IMR-90 (cell line): Measurements from ENCODE around the gene DOLPP1. TPM values are rescaled to one million over a fixed set of nuclear protein-coding genes. Genes with fewer than 3 reads are reported as not detected.

Source experiments
- ATAC-seq: fragments of 200-7000 bp; cut with Tn5 transposase; 2 replicates; pipeline ENCODE4 v1.9.1; 2020; ENCODE audit warnings: low read depth, mild to moderate bottlenecking, moderate library complexity
- BruUV-seq: library from RNA; stranded (reverse); fragments of 400-500 nt; replicated peaks from 2 replicates; lab custom pipeline; 2021; lab: Mats Ljungman, UMichigan
- CTCF ChIA-PET: fragments of 300-600 bp; formaldehyde crosslinking; extraction: SDS; loops from one replicate; lab custom pipeline; 2021; ENCODE audit warnings: antibody characterized with exemption; lab: Yijun Ruan, JAX
- POLR2A ChIA-PET: fragments of 300-600 bp; sonication (Branson Sonifier 250); formaldehyde crosslinking; loops from one replicate; lab custom pipeline; 2022; ENCODE audit warnings: antibody characterized with exemption; ENCODE audit not compliant: unreplicated experiment; lab: Charles Lee
- DNase-seq: peaks from one replicate; pipeline ENCODE4 v3.0.0; 2013
- H2AFZ ChIP-seq: replicated peaks from 2 replicates; pipeline ENCODE3; 2013; ENCODE audit warnings: low read length, mild to moderate bottlenecking; ENCODE audit not compliant: poor library complexity
- H2AK5ac ChIP-seq: 2 replicates; pipeline ENCODE4 v1.6.1; 2013; ENCODE audit warnings: low read depth, low read length, inconsistent platforms
- H2AK9ac ChIP-seq: replicated peaks from 2 replicates; pipeline ENCODE3; 2013; ENCODE audit warnings: mild to moderate bottlenecking, low read depth, low read length, moderate library complexity; ENCODE audit not compliant: poor library complexity
- H2BK120ac ChIP-seq: 2 replicates; pipeline ENCODE4 v1.6.1; 2013; ENCODE audit warnings: low read depth, low read length, inconsistent platforms
- H2BK15ac ChIP-seq: 3 replicates; pipeline ENCODE4 v1.6.1; 2013; ENCODE audit warnings: low read depth, low read length, inconsistent platforms
- H2BK20ac ChIP-seq: 2 replicates; pipeline ENCODE4 v1.6.1; 2013; ENCODE audit warnings: low read depth, mild to moderate bottlenecking, inconsistent platforms, low read length, moderate library complexity
- H2BK5ac ChIP-seq: 2 replicates; pipeline ENCODE4 v1.6.1; 2013; ENCODE audit warnings: mild to moderate bottlenecking, low read depth, low read length, inconsistent platforms; ENCODE audit not compliant: poor library complexity, severe bottlenecking
- H3K14ac ChIP-seq: replicated peaks from 2 replicates; pipeline ENCODE4 v1.6.1; 2013; ENCODE audit warnings: low read depth, low read length, inconsistent platforms
- H3K18ac ChIP-seq: 2 replicates; pipeline ENCODE4 v1.6.1; 2013; ENCODE audit warnings: low read depth, low read length, control low read depth
- H3K23ac ChIP-seq: 2 replicates; pipeline ENCODE4 v1.6.1; 2013; ENCODE audit warnings: low read depth, low read length, inconsistent platforms
- H3K27ac ChIP-seq: 2 replicates; pipeline ENCODE4 v1.5.1; 2013; ENCODE audit warnings: mild to moderate bottlenecking, control low read depth, low read length; ENCODE audit not compliant: insufficient read depth
- H3K27me3 ChIP-seq: 2 replicates; pipeline ENCODE4 v1.6.1; 2013; ENCODE audit warnings: low read length; ENCODE audit not compliant: control insufficient read depth, insufficient read depth
- H3K36me3 ChIP-seq: 2 replicates; pipeline ENCODE4 v1.6.1; 2013; ENCODE audit warnings: low read length, mixed read lengths; ENCODE audit not compliant: control insufficient read depth, insufficient read depth
- H3K4ac ChIP-seq: 2 replicates; pipeline ENCODE4 v1.6.1; 2013; ENCODE audit warnings: low read depth, low read length, inconsistent platforms
- H3K4me1 ChIP-seq: 2 replicates; pipeline ENCODE4 v1.6.1; 2013; ENCODE audit warnings: low read length, mixed read lengths; ENCODE audit not compliant: control insufficient read depth, insufficient read depth
- H3K4me2 ChIP-seq: 2 replicates; pipeline ENCODE4 v1.6.1; 2013; ENCODE audit warnings: low read depth, mild to moderate bottlenecking, control low read depth, low read length, moderate library complexity
- H3K4me3 ChIP-seq: 2 replicates; pipeline ENCODE4 v1.5.1; 2013; ENCODE audit warnings: low read depth, mild to moderate bottlenecking, control low read depth, low read length, moderate library complexity; ENCODE audit not compliant: insufficient read depth
- H3K56ac ChIP-seq: 2 replicates; pipeline ENCODE4 v1.6.1; 2013; ENCODE audit warnings: low read length, inconsistent platforms; ENCODE audit not compliant: insufficient read depth; ENCODE audit errors: extremely low read depth
- H3K79me1 ChIP-seq, 2 experiments: 2 replicates each; pipeline ENCODE4 v1.6.1; 2013; ENCODE audit warnings: low read length in 2 of 2, inconsistent platforms in 1 of 2, low read depth in 1 of 2
- H3K9ac ChIP-seq: 2 replicates; pipeline ENCODE4 v1.6.1; 2013; ENCODE audit warnings: low read depth, low read length, control low read depth
- H3K9me1 ChIP-seq: 2 replicates; pipeline ENCODE4 v1.6.1; 2013; ENCODE audit warnings: low read length, inconsistent platforms; ENCODE audit not compliant: insufficient read depth
- H3K9me3 ChIP-seq: 2 replicates; pipeline ENCODE4 v1.6.1; 2013; ENCODE audit warnings: low read length; ENCODE audit not compliant: control insufficient read depth, insufficient read depth
- H4K20me1 ChIP-seq: 2 replicates; pipeline ENCODE4 v1.6.1; 2013; ENCODE audit warnings: low read length, inconsistent platforms; ENCODE audit not compliant: insufficient read depth
- H4K5ac ChIP-seq: 2 replicates; pipeline ENCODE4 v1.6.1; 2013; ENCODE audit warnings: mild to moderate bottlenecking, low read depth, low read length, control low read depth
- H4K8ac ChIP-seq, 2 experiments: 2 replicates each; pipeline ENCODE4 v1.6.1; 2013; ENCODE audit warnings: low read depth in 2 of 2, low read length in 2 of 2, control low read depth in 1 of 2, inconsistent platforms in 1 of 2
- H4K91ac ChIP-seq: 2 replicates; pipeline ENCODE4 v1.6.1; 2013; ENCODE audit warnings: low read depth, low read length, inconsistent platforms; ENCODE audit not compliant: insufficient read depth
- BHLHE40 ChIP-seq: fragments of 150-350 bp; IDR thresholded peaks from 2 replicates; pipeline ENCODE4 v1.6.1; 2016; ENCODE audit warnings: mild to moderate bottlenecking, low read depth, low read length
- CEBPB ChIP-seq: IDR thresholded peaks from 2 replicates; pipeline ENCODE4 v1.6.1; 2012; ENCODE audit warnings: low read depth, low read length, improper control_type of control experiment
- CTCF ChIP-seq: conservative IDR thresholded peaks from 2 replicates; pipeline ENCODE4 v1.5.1; 2012; ENCODE audit warnings: mild to moderate bottlenecking, low read depth, low read length, improper control_type of control experiment
- MAZ ChIP-seq: IDR thresholded peaks from 2 replicates; pipeline ENCODE4 v1.6.1; 2012; ENCODE audit warnings: low read depth, mild to moderate bottlenecking, low read length, improper control_type of control experiment, moderate library complexity, borderline replicate concordance
- POLR2A ChIP-seq: IDR thresholded peaks from 2 replicates; pipeline ENCODE4 v1.6.1; 2012; ENCODE audit warnings: mild to moderate bottlenecking, low read depth, low read length
- WGBS, 2 experiments: methylation state at CpG; one replicate each; pipeline versions ENCODE4 v1.1.5 to v1.1.7; 2013; ENCODE audit warnings: missing lambda C conversion rate in 2 of 2; ENCODE audit not compliant: insufficient read length in 1 of 2; ENCODE audit errors: extremely low coverage in 2 of 2; 5-methylcytosine and 5-hydroxymethylcytosine counted together
- dilution Hi-C: fragments of 300-500 bp; cut with HindIII; formaldehyde crosslinking; loops from one replicate; pipeline ENCODE4 v1.14.3; 2018; ENCODE audit warnings: low sequenced_read_pairs; ENCODE audit not compliant: unreplicated experiment
- in situ Hi-C: fragments of 300-500 bp; cut with MboI; formaldehyde crosslinking; loops from 3 replicates; pipeline ENCODE4 v1.14.3; 2019; ENCODE audit warnings: low sequenced_read_pairs, inconsistent platforms, mixed read lengths
- intact Hi-C: fragments of 100-400 bp; cut with micrococcal nuclease; formaldehyde crosslinking; loops from 2 replicates; pipeline ENCODE4 v1.10.0; 2022
- polyA plus RNA-seq, 3 experiments: library from polyadenylated mRNA; depleted of rRNA; stranded (reverse); fragments of >200 nt; gene quantifications; 2 replicates each; pipeline ENCODE4 v1.2.3, GENCODE V29; 2012; ENCODE audit warnings: low replicate concordance in 1 of 3
- total RNA-seq: library from RNA; depleted of rRNA; stranded (reverse); fragments of >200 nt; gene quantifications from 2 replicates; pipeline ENCODE4 v1.2.3, GENCODE V29; 2012

Gene DOLPP1
- total and polyA plus RNA-seq, 2 of the 4 experiments (the other 2 are of a cell fraction) = 7.0 to 16.5 TPM

GRCh38 chr9:129037767-129038098 is 43.2 kb upstream of the DOLPP1 start:
- no peak overlapping the region for H4K91ac ChIP-seq
- CTCF ChIA-PET = interaction anchor here (0.8 kb wide), 1 partner anchor 10 kb away, joined by 3 read pairs; the partner anchor contains the start of gene SH3GLB2

More at GRCh38 chr9:129037767-129038098, 43.2 kb upstream of the DOLPP1 start:
- Histone ChIP-seq H3K27me3 (no peaks in the 10 kb centered on the region), H2AK9ac (peak overlapping the region; percentile 71), H2BK20ac (no peak overlapping the region), H3K9me1 (0 out of 2 replicates have a peak, but pooled peaks cover 10% of the 10 kb centered on the region), H4K5ac (no peak overlapping the region), H3K36me3 (peaks cover 19% of the 10 kb centered on the region), H4K20me1 (peaks cover 16% of the 10 kb centered on the region), H3K9ac (peak overlapping the region; percentile 94; the same call in 1 of the 2 replicates), H2BK15ac (no peak overlapping the region), H2AFZ (no peak overlapping the region), H4K8ac (no peak overlapping the region), H3K4me2 (peak overlapping the region; percentile 96), H3K23ac (no peak overlapping the region), H3K4ac (no peak overlapping the region), H3K14ac (no peak overlapping the region), H3K9me3 (no peaks in the 10 kb centered on the region), H3K4me1 (peaks cover 14% of the 10 kb centered on the region), H2BK120ac (no peak overlapping the region), H3K56ac (no peak overlapping the region), H2AK5ac (no peak overlapping the region; the same call in 1 of the 2 replicates), H3K18ac (no peak overlapping the region), H3K27ac (no peak overlapping the region), H3K4me3 (peak overlapping the region; percentile 96), H2BK5ac (no peak overlapping the region), H3K79me1 (peaks cover 14 to 51% of the 10 kb centered on the region in 2 experiments; a peak in 3 of 4 replicates)
- in situ Hi-C loops = no loop called here
- 13% methylated on average over 3 of the region's 6 CpGs; no CpG with 5 or more reads in 1 of the 2 experiments for WGBS, 2 experiments
- BruUV-seq = no TSS peak
- POLR2A ChIA-PET = no interaction called here
- DNase-seq (peak; percentile 22), ATAC-seq (no peak)
- no peak for TF ChIP-seq CTCF
- TF ChIP-seq POLR2A = no peak
- no peak for TF ChIP-seq CEBPB
- no peak for TF ChIP-seq BHLHE40
- no peak for TF ChIP-seq MAZ
- intact Hi-C loops = no loop called here
- dilution Hi-C loops = no loop called here
